Sigmoid colon (tissue), 7 donors: ENCODE results near the gene NPPC. TPM values are rescaled to one million over a fixed set of nuclear protein-coding genes. Genes with fewer than 3 reads are reported as not detected.

ENCODE experiments used
- DNase-seq: peaks from one replicate; pipeline ENCODE4 v3.0.0-alpha.2; 2019
- H3K27ac ChIP-seq, 4 donors: fragments of 200-600 bp; sonication (generic); one replicate each; pipeline ENCODE4 v1.5.1; 2016 to 2019; ENCODE audit warnings: mild to moderate bottlenecking in 1 of 4
- H3K27me3 ChIP-seq, 3 donors: fragments of 200-600 bp; sonication (generic); one replicate each; pipeline ENCODE4 v1.5.1; 2019; ENCODE audit warnings: mild to moderate bottlenecking in 1 of 3
- H3K36me3 ChIP-seq, 4 donors: fragments of 200-600 bp; sonication (generic); one replicate each; pipeline ENCODE4 v1.5.1; 2016 to 2019
- H3K4me1 ChIP-seq, 4 donors: fragments of 200-600 bp; sonication (generic); one replicate each; pipeline ENCODE4 v1.5.1; 2017 to 2019
- H3K4me3 ChIP-seq, 4 donors: fragments of 200-600 bp; sonication (generic); one replicate each; pipeline ENCODE4 v1.5.1; 2017 to 2019; ENCODE audit warnings: mild to moderate bottlenecking in 2 of 4, moderate library complexity in 1 of 4
- H3K9me3 ChIP-seq, 4 donors: fragments of 200-600 bp in 3 of 4; sonication (generic) in 3 of 4; one replicate each; pipeline versions ENCODE4 v1.5.1 to v1.6.1; 2013 to 2019
- CTCF ChIP-seq, 4 experiments: fragments of 450-650 bp in 3 of 4; fragments of 200-600 bp in 1 of 4; IDR thresholded peaks; one replicate each; pipeline ENCODE4 v1.5.1; 2016 to 2019; ENCODE audit warnings: antibody characterized with exemption in 4 of 4, mild to moderate bottlenecking in 3 of 4, moderate library complexity in 2 of 4
- EP300 ChIP-seq, 4 donors: sonication (generic); formaldehyde crosslinking; IDR thresholded peaks; one replicate each; pipeline ENCODE4 v1.6.1; 2017; ENCODE audit warnings: antibody characterized with exemption in 4 of 4
- POLR2A ChIP-seq, 2 donors: fragments of 450-650 bp; IDR thresholded peaks; one replicate each; pipeline ENCODE4 v1.6.1; 2016; ENCODE audit warnings: antibody characterized with exemption in 2 of 2, mild to moderate bottlenecking in 2 of 2, moderate library complexity in 2 of 2
- POLR2AphosphoS5 ChIP-seq, 4 donors: sonication (generic); formaldehyde crosslinking; IDR thresholded peaks; one replicate each; pipeline ENCODE4 v1.6.1; 2017; ENCODE audit warnings: antibody characterized with exemption in 4 of 4
- WGBS, 2 donors: extraction: QIAGEN DNeasy Blood & Tissue Kit; methylation state at CpG; one replicate each; pipeline ENCODE4 v1.1.7; 2013; 5-methylcytosine and 5-hydroxymethylcytosine counted together
- intact Hi-C: fragments of 100-400 bp; cut with DNase I; formaldehyde crosslinking; loops from one replicate; pipeline ENCODE4 v1.15.1; 2023
- polyA plus RNA-seq, 3 donors: library from polyadenylated mRNA; stranded (reverse); fragments of 200-250 nt; gene quantifications; one replicate each; pipeline ENCODE4 v1.2.3, GENCODE V29; 2013
- total RNA-seq, 4 donors: library from RNA; depleted of rRNA; stranded (reverse); fragments of >200 nt; gene quantifications; one replicate each; pipeline ENCODE4 v1.1.0, GENCODE V29; 2016
- donor health status: healthy with polysubstance abuse.
- donor health status: Bipolar disorder and iron deficiency.
- donor health status: healthy.

Gene NPPC
- total and polyA plus RNA-seq, 7 donors, result 0.60 to 5.6 (median 2.4) TPM; not detected in 3

GRCh38 chr2:231907765-231908164 is 18.4 kb downstream of the NPPC start:
- Histone ChIP-seq H3K36me3 (no peaks in the 10 kb centered on the region), H3K4me3 (no peak overlapping the region), H3K27ac (no peak overlapping the region), H3K9me3 (no peaks in the 10 kb centered on the region), H3K4me1 (peaks cover 0 to 2% (median 0%) of the 10 kb centered on the region in 4 donors), H3K27me3 (no peaks in the 10 kb centered on the region)
- intact Hi-C loops, result loop anchor here (5.0 kb wide), 2 partner anchors 530 to 615 kb away; partner anchors contain the start of gene PRSS56
- TF ChIP-seq EP300 (IDR thresholded peaks at IDR 0.05) (no peak), CTCF (IDR thresholded peaks at IDR 0.05) (no peak)
- DNase-seq, result no peak
- 89 to 94% methylated on average over 8 of the region's 8 CpGs for WGBS, 2 donors

- TF ChIP-seq CTCF (IDR thresholded peaks at IDR 0.05) (no peak), POLR2AphosphoS5 (IDR thresholded peaks at IDR 0.05) (no peak), POLR2A (IDR thresholded peaks at IDR 0.05) (no peak), EP300 (IDR thresholded peaks at IDR 0.05) (no peak)
- Histone ChIP-seq H3K9me3 (no peaks in the 10 kb centered on the region), H3K36me3 (no peaks in the 10 kb centered on the region), H3K4me1 (peaks cover 0 to 2% (median 0%) of the 10 kb centered on the region in 4 donors), H3K27me3 (peaks cover 0 to 7% (median 0%) of the 10 kb centered on the region in 3 donors), H3K27ac (no peak overlapping the region), H3K4me3 (no peak overlapping the region)
- intact Hi-C loops, result loop anchor here (5.0 kb wide), 2 partner anchors 532 to 617 kb away; partner anchors contain the start of gene PRSS56
- 72 to 91% methylated on average over 4 of the region's 4 CpGs for WGBS, 2 donors
- DNase-seq, result peak; percentile 15
Measured at GRCh38 chr2:231905026-231905425, 21.2 kb downstream of the NPPC start.

- Histone ChIP-seq H3K27me3 (peaks cover 0 to 7% (median 0%) of the 10 kb centered on the region in 3 donors), H3K4me3 (no peak overlapping the region), H3K27ac (no peak overlapping the region), H3K4me1 (peaks cover 0 to 2% (median 0%) of the 10 kb centered on the region in 4 donors), H3K9me3 (no peaks in the 10 kb centered on the region), H3K36me3 (no peaks in the 10 kb centered on the region)
- no peak for TF ChIP-seq POLR2A (IDR thresholded peaks at IDR 0.05)
- no peak for TF ChIP-seq CTCF (IDR thresholded peaks at IDR 0.05)
- no peak for TF ChIP-seq POLR2AphosphoS5 (IDR thresholded peaks at IDR 0.05)
- no peak for TF ChIP-seq EP300 (IDR thresholded peaks at IDR 0.05)
- no peak for DNase-seq
- intact Hi-C loops, result no loop called here
- WGBS, 2 donors, result 41 to 73% methylated on average over 12 of the region's 12 CpGs
Measured at GRCh38 chr2:231904161-231904611, 22.0 kb downstream of the NPPC start.

GRCh38 chr2:231902598-231902997 is 23.6 kb downstream of the NPPC start:
- TF ChIP-seq CTCF (IDR thresholded peaks at IDR 0.05), result no peak
- TF ChIP-seq POLR2AphosphoS5 (IDR thresholded peaks at IDR 0.05), result no peak
- no peak for TF ChIP-seq EP300 (IDR thresholded peaks at IDR 0.05)
- no peak for TF ChIP-seq POLR2A (IDR thresholded peaks at IDR 0.05)
- no peaks in the 10 kb centered on the region for H3K9me3 ChIP-seq
- no peak overlapping the region for H3K27ac ChIP-seq
- intact Hi-C loops, result no loop called here
- peaks cover 0 to 7% (median 0%) of the 10 kb centered on the region in 3 donors for H3K27me3 ChIP-seq
- H3K4me3 ChIP-seq, result no peak overlapping the region
- DNase-seq, result no peak
- 86 to 88% methylated on average over 5 of the region's 5 CpGs for WGBS, 2 donors
- H3K36me3 ChIP-seq, result no peaks in the 10 kb centered on the region
- peaks cover 0 to 2% (median 0%) of the 10 kb centered on the region in 4 donors for H3K4me1 ChIP-seq

GRCh38 chr2:231900972-231901371 is 25.2 kb downstream of the NPPC start:
- 77 to 85% methylated on average over 5 of the region's 5 CpGs for whole genome bisulfite sequencing, 2 donors
- Histone ChIP-seq H3K4me3 (no peak overlapping the region), H3K36me3 (no peaks in the 10 kb centered on the region), H3K4me1 (peaks cover 0 to 2% (median 0%) of the 10 kb centered on the region in 4 donors), H3K9me3 (no peaks in the 10 kb centered on the region), H3K27ac (no peak overlapping the region), H3K27me3 (peaks cover 0 to 7% (median 0%) of the 10 kb centered on the region in 3 donors)
- intact Hi-C loops, result no loop called here
- TF ChIP-seq EP300 (IDR thresholded peaks at IDR 0.05), result no peak
- no peak for TF ChIP-seq POLR2AphosphoS5 (IDR thresholded peaks at IDR 0.05)
- peak; percentile 30 for DNase-seq
